HG03460 (cell line): ENCODE results near the gene ST6GALNAC4.
"Not testable (repeated sequence)": the region's sequence is repeated elsewhere in the genome, so short reads cannot be mapped to it uniquely, and the experiment has no call there.

Experiments
- ATAC-seq: cut with Tn5 transposase; IDR thresholded peaks from one replicate; pipeline ENCODE4 v1.9.1; 2021; ENCODE audit not compliant: unreplicated experiment

ST6GALNAC4 gene

DNA sequence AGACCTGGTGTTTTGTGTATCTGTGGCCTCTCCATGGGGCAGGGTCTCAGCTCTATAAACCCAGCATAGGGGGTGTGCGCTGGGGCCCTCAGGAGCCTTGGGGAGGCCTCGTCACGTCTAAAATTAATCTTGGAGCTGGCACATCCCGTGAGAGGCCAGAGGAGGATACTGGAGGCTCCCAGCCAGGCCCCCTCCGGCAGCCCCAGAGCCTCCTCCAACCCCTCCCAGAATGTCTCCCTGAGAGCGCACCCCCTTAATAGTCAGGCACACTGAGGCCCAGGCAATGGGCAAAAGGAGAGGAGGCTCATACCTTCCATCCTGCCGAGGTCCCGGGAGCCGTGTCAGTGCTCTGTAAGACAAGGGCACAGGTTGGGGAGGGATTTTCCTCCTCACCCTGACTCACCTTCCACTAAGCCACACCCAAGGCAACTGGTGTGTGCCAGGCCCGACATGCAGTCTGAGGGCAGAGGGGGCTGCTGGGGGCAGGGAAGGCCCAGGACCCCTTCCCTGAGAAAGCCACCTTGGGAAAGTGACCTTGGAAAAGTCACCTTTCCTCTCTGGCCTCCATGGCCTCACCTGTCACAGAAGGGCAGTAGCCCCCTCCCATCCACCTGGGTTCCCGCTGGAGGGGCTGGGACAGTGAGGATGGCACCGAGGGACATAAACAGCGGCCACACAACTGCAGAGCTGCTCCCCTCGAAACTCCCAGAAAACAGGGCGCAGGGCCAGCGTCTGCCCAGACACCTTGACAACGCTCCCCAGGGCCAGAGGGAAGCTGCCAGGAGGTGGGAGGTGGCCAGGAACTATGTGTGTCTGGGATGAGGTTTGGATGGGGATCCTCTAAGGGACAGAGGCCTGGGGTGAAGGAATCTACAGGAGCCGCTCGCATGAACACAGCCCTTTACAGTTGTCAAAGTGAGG is 42.3 kb downstream of the ST6GALNAC4 start:
- ATAC-seq: no peak

- no peak for ATAC-seq
These were observed 43.0 kb downstream of the ST6GALNAC4 start for GRCh38 chr9:127873886-127874285.

GRCh38 chr9:127873223-127873691 is 43.6 kb downstream of the ST6GALNAC4 start:
- ATAC-seq: no peak

GRCh38 chr9:127872369-127873222 is 44.2 kb downstream of the ST6GALNAC4 start:
- no peak for ATAC-seq

DNA sequence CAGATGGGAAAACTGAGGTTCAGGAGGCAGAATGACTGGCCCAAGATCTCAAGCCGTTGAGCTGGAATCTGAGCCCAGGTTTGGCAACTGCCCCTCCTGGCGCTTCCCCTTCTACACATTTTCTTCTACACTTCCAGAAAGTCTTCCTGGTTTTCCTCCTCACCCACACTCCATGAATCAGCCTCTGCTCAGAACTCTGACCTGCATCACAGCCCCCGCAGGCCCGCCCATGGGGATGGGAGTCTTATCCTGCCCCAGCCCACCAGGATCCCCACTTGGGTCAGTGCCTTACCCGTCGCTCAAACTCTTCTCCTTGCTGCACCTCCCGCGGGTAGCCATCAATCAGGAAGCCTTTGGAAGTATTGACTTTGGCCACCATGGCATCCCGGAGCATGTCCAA is 45.3 kb downstream of the ST6GALNAC4 start:
- no peak for ATAC-seq

DNA sequence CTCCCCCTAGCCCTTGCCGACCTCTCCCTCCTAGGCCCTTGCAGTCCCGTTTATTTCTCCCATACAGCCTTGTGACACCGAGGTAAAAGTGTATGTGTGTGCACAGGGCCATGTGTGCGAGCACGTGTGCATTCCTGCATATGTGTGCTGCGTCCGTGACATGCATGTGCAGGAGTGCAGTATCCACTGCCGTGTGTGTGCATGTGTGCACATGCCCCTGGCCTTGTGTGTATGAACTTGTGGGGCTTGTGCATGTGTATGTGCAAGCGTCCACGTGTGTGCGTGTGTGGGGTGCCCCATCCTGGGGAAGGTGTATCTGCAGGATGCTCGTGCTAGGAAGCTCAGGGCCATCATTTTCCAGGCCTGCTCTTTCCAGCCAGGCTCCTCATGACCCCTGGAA is 46.0 kb downstream of the ST6GALNAC4 start:
- ATAC-seq: no peak

- ATAC-seq: not testable (repeated sequence)
These were observed 46.7 kb downstream of the ST6GALNAC4 start for GRCh38 chr9:127870153-127870491.

- ATAC-seq: peak; percentile 53
These were observed 47.3 kb downstream of the ST6GALNAC4 start for GRCh38 chr9:127869310-127870152.

DNA sequence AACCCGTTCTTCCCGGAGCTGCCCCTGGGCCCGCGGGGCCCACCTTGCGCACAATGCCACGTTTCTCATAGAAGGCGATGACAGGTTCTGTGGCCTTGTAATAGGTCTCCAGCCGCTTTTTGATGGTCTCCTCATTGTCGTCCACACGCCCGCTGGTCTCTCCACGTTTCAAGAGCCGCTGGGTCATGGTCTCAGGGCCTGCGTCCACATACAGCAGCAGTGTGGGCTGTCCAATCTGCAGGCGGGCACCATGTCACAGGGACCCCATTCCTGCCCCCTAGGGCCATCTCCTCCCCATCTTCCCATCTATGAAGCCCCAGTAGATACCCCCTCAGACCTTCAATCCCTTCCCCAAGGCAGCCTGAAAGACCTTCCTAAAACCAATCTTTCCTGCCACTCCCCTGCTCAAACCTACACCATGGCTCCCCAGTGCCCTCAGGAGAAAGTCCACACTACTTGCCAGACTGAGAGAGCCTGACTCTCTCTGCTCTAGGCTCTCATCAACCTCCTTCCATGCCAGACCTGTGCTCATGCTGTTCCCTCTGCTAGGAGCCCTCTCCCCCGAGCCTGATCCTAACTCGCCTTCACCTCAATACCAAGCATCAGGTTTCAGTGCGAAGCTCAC is 48.5 kb downstream of the ST6GALNAC4 start:
- no peak for ATAC-seq

- no peak for ATAC-seq
These were observed 49.2 kb downstream of the ST6GALNAC4 start for GRCh38 chr9:127867356-127868277.

DNA sequence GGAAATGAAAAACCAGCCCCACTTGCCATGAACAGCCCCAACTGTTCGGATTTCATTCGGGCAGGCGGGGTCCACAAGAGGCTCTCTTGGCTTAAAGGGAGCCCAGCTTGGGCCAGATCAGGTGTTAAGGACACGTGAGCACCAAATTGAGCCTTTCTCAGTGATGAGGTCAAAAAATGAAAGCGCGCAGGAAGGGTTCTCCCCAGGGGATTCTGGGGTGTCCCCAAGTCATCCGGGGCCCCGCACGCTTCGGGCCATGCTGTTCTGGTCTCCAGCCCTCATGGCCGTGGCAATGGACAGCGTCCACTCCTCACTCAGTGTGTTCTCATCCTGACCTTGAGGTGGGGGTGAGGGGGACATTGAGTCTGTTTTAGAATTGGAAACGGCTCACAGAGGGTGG is 50.3 kb downstream of the ST6GALNAC4 start:
- ATAC-seq: no peak

DNA sequence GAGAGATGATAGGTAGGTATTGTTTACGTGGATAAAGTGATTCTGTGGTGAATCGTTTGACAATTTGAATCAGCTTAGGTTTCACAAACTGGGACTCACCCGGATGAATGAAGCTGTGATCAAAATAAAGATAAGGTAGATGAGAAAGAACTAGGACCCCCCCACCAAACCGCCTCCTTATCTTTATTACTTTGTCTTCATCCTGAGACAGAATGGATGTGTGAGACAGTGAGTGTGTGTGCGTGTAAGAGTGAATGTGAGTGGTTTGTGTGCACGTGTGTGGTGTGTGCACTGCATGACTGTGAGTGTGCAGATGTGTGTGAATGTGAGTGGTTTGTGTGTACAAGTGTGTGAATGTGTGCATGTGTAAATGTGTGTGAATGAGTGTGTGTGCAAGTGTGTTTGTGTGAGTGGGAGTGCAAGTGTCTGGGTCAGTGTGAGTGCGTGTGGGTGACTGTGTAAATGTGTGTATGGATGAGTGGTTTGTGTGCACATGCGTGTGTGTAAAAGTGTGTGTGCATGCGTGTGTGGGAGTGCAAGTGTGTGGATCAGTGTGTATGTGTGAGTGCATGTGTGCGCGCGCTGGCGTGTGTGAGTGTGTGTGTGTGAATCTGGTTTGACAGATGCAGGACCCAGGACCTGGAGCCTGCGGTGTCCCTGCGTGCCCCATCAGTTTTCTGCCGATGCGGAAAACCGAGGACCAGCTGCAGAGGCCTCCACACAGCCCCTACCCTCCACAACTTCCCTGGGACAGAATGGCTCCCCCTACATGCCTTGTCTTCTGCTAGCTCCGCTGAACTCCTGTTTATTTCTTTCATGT is 51.0 kb downstream of the ST6GALNAC4 start:
- no peak for ATAC-seq

- no peak for ATAC-seq
These were observed 53.6 kb downstream of the ST6GALNAC4 start for GRCh38 chr9:127863191-127863621.

GRCh38 chr9:127862075-127863011 is 54.5 kb downstream of the ST6GALNAC4 start:
- no peak for ATAC-seq

DNA sequence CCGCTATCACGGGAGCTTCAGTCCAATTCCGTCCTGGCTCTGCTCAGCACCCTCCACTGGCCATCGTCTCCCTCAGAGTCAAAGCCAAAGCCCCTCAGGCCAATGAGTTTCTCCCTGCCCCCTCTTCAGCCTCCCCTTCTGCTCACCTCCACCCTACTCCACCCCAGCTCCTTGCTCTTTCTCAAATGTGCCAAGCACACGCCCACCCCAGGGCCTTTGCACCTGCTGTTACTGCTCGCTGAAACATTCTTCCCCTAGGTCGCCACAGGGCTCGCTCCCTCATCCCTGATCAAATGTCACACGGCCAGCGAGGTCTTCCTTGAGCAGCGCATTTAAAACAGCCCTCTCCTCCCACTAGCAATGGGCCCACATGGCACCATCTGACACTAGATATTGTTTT is 56.1 kb downstream of the ST6GALNAC4 start:
- no peak for ATAC-seq

- no peak for ATAC-seq
These were observed 56.6 kb downstream of the ST6GALNAC4 start for GRCh38 chr9:127860260-127860659.

GRCh38 chr9:127858041-127858512 is 58.8 kb downstream of the ST6GALNAC4 start:
- no peak for ATAC-seq
